H9 (cell line): Measurements from ENCODE around the gene ZNF771. TPM values are rescaled to one million over a fixed set of nuclear protein-coding genes. Genes with fewer than 3 reads are reported as not detected.

Source experiments
- DNase-seq: peaks from one replicate; pipeline ENCODE4 v3.0.0-alpha.2; 2017
- H2AFZ ChIP-seq: one replicate; pipeline ENCODE4 v1.6.1; 2013; ENCODE audit warnings: mild to moderate bottlenecking, low read length, control low read depth, moderate library complexity
- H2AK5ac ChIP-seq: 2 replicates; pipeline ENCODE4 v1.6.1; 2013; ENCODE audit warnings: low read length, control low read depth, mixed read lengths; ENCODE audit not compliant: insufficient read length
- H2BK120ac ChIP-seq: one replicate; pipeline ENCODE4 v1.6.1; 2013; ENCODE audit warnings: low read depth, mild to moderate bottlenecking, low read length, control low read depth, inconsistent platforms; ENCODE audit not compliant: poor library complexity, severe bottlenecking
- H2BK12ac ChIP-seq: 2 replicates; pipeline ENCODE4 v1.6.1; 2013; ENCODE audit warnings: low read length, control low read depth, mixed read lengths, low read depth; ENCODE audit not compliant: insufficient read length
- H2BK15ac ChIP-seq: 2 replicates; pipeline ENCODE4 v1.6.1; 2013; ENCODE audit warnings: low read depth, low read length, control low read depth
- H2BK20ac ChIP-seq: one replicate; pipeline ENCODE4 v1.6.1; 2013; ENCODE audit warnings: low read depth, mild to moderate bottlenecking, low read length, control low read depth, inconsistent platforms; ENCODE audit not compliant: poor library complexity, severe bottlenecking
- H2BK5ac ChIP-seq: 2 replicates; pipeline ENCODE4 v1.6.1; 2013; ENCODE audit warnings: low read length, control low read depth, mixed read lengths; ENCODE audit not compliant: insufficient read length
- H3K14ac ChIP-seq: 2 replicates; pipeline ENCODE4 v1.6.1; 2013; ENCODE audit warnings: low read length, control low read depth; ENCODE audit not compliant: insufficient read depth
- H3K18ac ChIP-seq: 2 replicates; pipeline ENCODE4 v1.6.1; 2013; ENCODE audit warnings: low read depth, mild to moderate bottlenecking, mixed read lengths, low read length, control low read depth; ENCODE audit not compliant: insufficient read length
- H3K23ac ChIP-seq: 2 replicates; pipeline ENCODE4 v1.6.1; 2013; ENCODE audit warnings: low read length, control low read depth, mixed read lengths, low read depth; ENCODE audit not compliant: insufficient read length
- H3K23me2 ChIP-seq: 2 replicates; pipeline ENCODE4 v1.6.1; 2013; ENCODE audit warnings: low read depth, mild to moderate bottlenecking, mixed read lengths, low read length, control low read depth; ENCODE audit not compliant: insufficient read length, poor library complexity, severe bottlenecking
- H3K27ac ChIP-seq: 2 replicates; pipeline ENCODE4 v1.5.1; 2013; ENCODE audit warnings: low read length, control low read depth, mixed read lengths, low read depth; ENCODE audit not compliant: insufficient read length
- H3K27me3 ChIP-seq: 2 replicates; pipeline ENCODE4 v1.6.1; 2013; ENCODE audit warnings: low read length, control low read depth, inconsistent platforms; ENCODE audit not compliant: insufficient read depth
- H3K4ac ChIP-seq: 2 replicates; pipeline ENCODE4 v1.6.1; 2013; ENCODE audit warnings: low read depth, mild to moderate bottlenecking, control low read depth, inconsistent platforms, low read length, moderate library complexity
- H3K4me1 ChIP-seq: 2 replicates; pipeline ENCODE4 v1.6.1; 2013; ENCODE audit warnings: low read length, control low read depth, inconsistent platforms; ENCODE audit not compliant: insufficient read depth
- H3K4me2 ChIP-seq: 2 replicates; pipeline ENCODE4 v1.6.1; 2013; ENCODE audit warnings: low read length, control low read depth, mixed read lengths; ENCODE audit not compliant: insufficient read length, insufficient read depth
- H3K56ac ChIP-seq: 2 replicates; pipeline ENCODE4 v1.6.1; 2013; ENCODE audit warnings: low read depth, mild to moderate bottlenecking, mixed read lengths, low read length, control low read depth; ENCODE audit not compliant: insufficient read length
- H3K79me1 ChIP-seq: 2 replicates; pipeline ENCODE4 v1.6.1; 2013; ENCODE audit warnings: low read depth, mild to moderate bottlenecking, moderate library complexity, low read length, control low read depth, inconsistent platforms; ENCODE audit not compliant: insufficient read depth, poor library complexity, severe bottlenecking
- H3K79me2 ChIP-seq: 2 replicates; pipeline ENCODE4 v1.6.1; 2013; ENCODE audit warnings: low read length, control low read depth, inconsistent platforms; ENCODE audit not compliant: insufficient read depth
- H3K9ac ChIP-seq: 2 replicates; pipeline ENCODE4 v1.6.1; 2013; ENCODE audit warnings: low read length, control low read depth, mixed read lengths; ENCODE audit not compliant: insufficient read length; ENCODE audit errors: extremely low read depth
- H3K9me3 ChIP-seq: one replicate; pipeline ENCODE4 v1.6.1; 2013; ENCODE audit warnings: low read depth, low read length, inconsistent platforms; ENCODE audit not compliant: control insufficient read depth
- H3T11ph ChIP-seq: one replicate; pipeline ENCODE4 v1.6.1; 2013; ENCODE audit warnings: mild to moderate bottlenecking, low read length, control low read depth, inconsistent platforms
- H4K20me1 ChIP-seq: one replicate; pipeline ENCODE4 v1.6.1; 2013; ENCODE audit not compliant: control insufficient read depth, insufficient read length, insufficient read depth
- H4K5ac ChIP-seq: 2 replicates; pipeline ENCODE4 v1.6.1; 2013; ENCODE audit warnings: low read depth, mild to moderate bottlenecking, mixed read lengths, low read length, control low read depth; ENCODE audit not compliant: insufficient read length
- H4K8ac ChIP-seq: replicated peaks from 2 replicates; pipeline ENCODE4 v1.6.1; 2013; ENCODE audit warnings: low read length, control low read depth, mixed read lengths, low read depth; ENCODE audit not compliant: insufficient read length
- H4K91ac ChIP-seq: 2 replicates; pipeline ENCODE4 v1.6.1; 2013; ENCODE audit warnings: low read depth, mild to moderate bottlenecking, moderate library complexity, mixed read lengths, low read length, control low read depth; ENCODE audit not compliant: insufficient read length
- H3K27ac Mint-ChIP-seq, 3 experiments: 2 replicates in 2 of 3; 3 replicates in 1 of 3; pipeline ENCODE4 v1.8.0; 2020 to 2021; ENCODE audit warnings: mixed read lengths in 3 of 3, mild to moderate bottlenecking in 1 of 3, moderate library complexity in 1 of 3
- H3K27me3 Mint-ChIP-seq: 2 replicates; pipeline ENCODE4 v1.8.0; 2021; ENCODE audit warnings: low read depth, mild to moderate bottlenecking, moderate library complexity, mixed read lengths
- H3K36me3 Mint-ChIP-seq, 3 experiments: 2 replicates in 2 of 3; 3 replicates in 1 of 3; pipeline ENCODE4 v1.8.0; 2020 to 2021; ENCODE audit warnings: low read depth in 3 of 3, mixed read lengths in 3 of 3; ENCODE audit not compliant: insufficient read depth in 1 of 3
- H3K4me1 Mint-ChIP-seq, 2 experiments: 2 replicates each; pipeline ENCODE4 v1.8.0; 2020; ENCODE audit warnings: mixed read lengths in 2 of 2
- H3K4me3 Mint-ChIP-seq, 2 experiments: 2 replicates in 1 of 2; 3 replicates in 1 of 2; pipeline ENCODE4 v1.8.0; 2020 to 2021; ENCODE audit warnings: mild to moderate bottlenecking in 2 of 2, mixed read lengths in 2 of 2, moderate library complexity in 1 of 2
- H3K9me3 Mint-ChIP-seq, 2 experiments: 2 replicates in 1 of 2; 3 replicates in 1 of 2; pipeline ENCODE4 v1.8.0; 2020; ENCODE audit warnings: mild to moderate bottlenecking in 2 of 2, mixed read lengths in 2 of 2, moderate library complexity in 1 of 2
- WGBS: extraction: QIAGEN DNeasy Blood & Tissue Kit; methylation state at CpG from one replicate; pipeline ENCODE4 v1.1.7; 2013; ENCODE audit warnings: missing lambda C conversion rate, low lambda C conversion rate, mixed read lengths; ENCODE audit not compliant: insufficient read length; ENCODE audit errors: extremely low coverage; 5-methylcytosine and 5-hydroxymethylcytosine counted together
- total RNA-seq: library from RNA; stranded (reverse); gene quantifications from 2 replicates; pipeline ENCODE4 v1.2.1, GENCODE V29; 2021
- TF ChIP-seq, protein P1 (sequence below): fragments of 200-600 bp; sonication (generic); conservative IDR thresholded peaks from 3 replicates; pipeline ENCODE4 v1.8.0; 2021; ENCODE audit warnings: antibody characterized with exemption, mild to moderate bottlenecking

Gene ZNF771
- total RNA-seq, 1 experiment from 2014 or later, result 10.5 TPM

DNA sequence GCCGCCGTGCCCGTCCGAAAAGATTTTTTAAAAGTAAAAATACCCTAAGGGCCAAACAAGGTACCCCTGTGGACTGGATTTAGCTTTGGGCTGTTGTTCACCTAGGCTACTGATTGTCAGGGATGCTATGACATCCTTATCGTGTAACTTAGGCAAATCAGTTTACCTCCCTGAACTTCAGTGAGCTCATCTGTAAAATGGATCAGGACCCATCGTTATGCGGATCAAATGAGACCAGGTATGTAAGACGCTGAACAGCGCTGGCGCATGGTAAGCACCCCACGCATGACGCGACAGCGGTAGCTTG is 658 bp upstream of the ZNF771 start:
- Histone ChIP-seq H2BK20ac (no peak overlapping the region), H3K56ac (no peak overlapping the region), H2BK12ac (no peak overlapping the region), H3K79me2 (0 out of 2 replicates have a peak, but pooled peaks cover 1% of the 10 kb centered on the region), H3K27ac (no peak overlapping the region), H3K9ac (peak overlapping the region; percentile 32), H3K4me2 (peak overlapping the region; percentile 67), H2BK15ac (no peak overlapping the region), H2AFZ (no peak overlapping the region), H4K5ac (no peak overlapping the region), H3K4me1 (no peaks in the 10 kb centered on the region), H2BK120ac (no peak overlapping the region), H3K23ac (no peak overlapping the region), H3K18ac (no peak overlapping the region), H3T11ph (no peak overlapping the region), H3K9me3 (no peaks in the 10 kb centered on the region), H3K4ac (no peak overlapping the region), H4K20me1 (no peaks in the 10 kb centered on the region), H4K8ac (no peak overlapping the region), H3K27me3 (no peaks in the 10 kb centered on the region), H2BK5ac (no peak overlapping the region), H3K14ac (no peak overlapping the region), H3K23me2 (peaks cover 4% of the 10 kb centered on the region), H4K91ac (no peak overlapping the region), H2AK5ac (no peak overlapping the region), H3K79me1 (no peaks in the 10 kb centered on the region)
- peaks cover 2% of the 10 kb centered on the region; the same call in 1 of the 2 replicates for H3K27me3 Mint-ChIP-seq
- WGBS, result no CpG with 5 or more reads among the region's 14 CpGs
- H3K27ac Mint-ChIP-seq, result peak overlapping the region; percentile 85 to 96 (median 96); a peak in 6 of 7 replicates
- TF ChIP-seq, protein P1, sequence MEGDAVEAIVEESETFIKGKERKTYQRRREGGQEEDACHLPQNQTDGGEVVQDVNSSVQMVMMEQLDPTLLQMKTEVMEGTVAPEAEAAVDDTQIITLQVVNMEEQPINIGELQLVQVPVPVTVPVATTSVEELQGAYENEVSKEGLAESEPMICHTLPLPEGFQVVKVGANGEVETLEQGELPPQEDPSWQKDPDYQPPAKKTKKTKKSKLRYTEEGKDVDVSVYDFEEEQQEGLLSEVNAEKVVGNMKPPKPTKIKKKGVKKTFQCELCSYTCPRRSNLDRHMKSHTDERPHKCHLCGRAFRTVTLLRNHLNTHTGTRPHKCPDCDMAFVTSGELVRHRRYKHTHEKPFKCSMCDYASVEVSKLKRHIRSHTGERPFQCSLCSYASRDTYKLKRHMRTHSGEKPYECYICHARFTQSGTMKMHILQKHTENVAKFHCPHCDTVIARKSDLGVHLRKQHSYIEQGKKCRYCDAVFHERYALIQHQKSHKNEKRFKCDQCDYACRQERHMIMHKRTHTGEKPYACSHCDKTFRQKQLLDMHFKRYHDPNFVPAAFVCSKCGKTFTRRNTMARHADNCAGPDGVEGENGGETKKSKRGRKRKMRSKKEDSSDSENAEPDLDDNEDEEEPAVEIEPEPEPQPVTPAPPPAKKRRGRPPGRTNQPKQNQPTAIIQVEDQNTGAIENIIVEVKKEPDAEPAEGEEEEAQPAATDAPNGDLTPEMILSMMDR, result no peak
- H3K4me3 Mint-ChIP-seq, result peak overlapping the region; percentile 80 to 87
- no peak for DNase-seq
- no peaks in the 10 kb centered on the region for H3K9me3 Mint-ChIP-seq
- H3K4me1 Mint-ChIP-seq, result peaks cover 13 to 20% of the 10 kb centered on the region in 2 experiments
- H3K36me3 Mint-ChIP-seq, result peaks cover 9 to 15% (median 11%) of the 10 kb centered on the region in 3 experiments; a peak in 6 of 7 replicates
